HG03139 (cell line): ENCODE measurements around the gene NKAIN4.

ENCODE experiments used
- ATAC-seq: cut with Tn5 transposase; IDR thresholded peaks from one replicate; pipeline ENCODE4 v1.9.1; 2021; ENCODE audit not compliant: unreplicated experiment

The NKAIN4 gene

GRCh38 chr20:63220696-63221399, 33.4 kb downstream of the NKAIN4 start:
- ATAC-seq = no peak

- no peak for ATAC-seq
These were observed 34.3 kb downstream of the NKAIN4 start for GRCh38 chr20:63219866-63220521.

- ATAC-seq = no peak
These were observed 34.8 kb downstream of the NKAIN4 start for GRCh38 chr20:63219447-63219821.

- ATAC-seq = no peak
These were observed 35.4 kb downstream of the NKAIN4 start for GRCh38 chr20:63218701-63219446.

GRCh38 chr20:63217706-63218105, 36.6 kb downstream of the NKAIN4 start:
- no peak for ATAC-seq

- ATAC-seq = no peak
These were observed 37.3 kb downstream of the NKAIN4 start for GRCh38 chr20:63216849-63217471.

- ATAC-seq = peak; percentile 89
These were observed 38.0 kb downstream of the NKAIN4 start, which contains the start of gene YTHDF1 for GRCh38 chr20:63216041-63216848. YTHDF1 (minus strand) TSS chr20:63216131; CDS start chr20:63215892, 239 bp downstream.

- ATAC-seq = peak; percentile 4
These were observed 38.9 kb downstream of the NKAIN4 start for GRCh38 chr20:63215101-63216040.

GRCh38 chr20:63214514-63214913, 39.7 kb downstream of the NKAIN4 start:
- ATAC-seq = no peak

GRCh38 chr20:63212792-63213191, 41.5 kb downstream of the NKAIN4 start:
- no peak for ATAC-seq

- ATAC-seq = no peak
These were observed 41.9 kb downstream of the NKAIN4 start for GRCh38 chr20:63212393-63212730.

GRCh38 chr20:63210011-63210605, 44.2 kb downstream of the NKAIN4 start:
- no peak for ATAC-seq

GRCh38 chr20:63208346-63208909, 45.8 kb downstream of the NKAIN4 start:
- no peak for ATAC-seq

GRCh38 chr20:63206878-63207277, 47.4 kb downstream of the NKAIN4 start:
- ATAC-seq = no peak

GRCh38 chr20:63205896-63206295, 48.4 kb downstream of the NKAIN4 start:
- ATAC-seq = no peak

GRCh38 chr20:63204362-63204761, 49.9 kb downstream of the NKAIN4 start:
- no peak for ATAC-seq

- ATAC-seq = no peak
These were observed 51.3 kb downstream of the NKAIN4 start for GRCh38 chr20:63202811-63203526.

GRCh38 chr20:63202021-63202420, 52.2 kb downstream of the NKAIN4 start:
- ATAC-seq = no peak
